ENCODE measurements around the gene RBM47.
"Not testable (repeated sequence)": the region's sequence is repeated elsewhere in the genome, so short reads cannot be mapped to it uniquely, and the experiment has no call there.

RBM47 gene

GRCh38 chr4:40481977-40482376 is 147.7 kb downstream of the RBM47 start:
- no peak for DNase-seq

GRCh38 chr4:40480291-40480690 is 149.4 kb downstream of the RBM47 start:
- DNase-seq, result no peak

GRCh38 chr4:40479378-40479777 is 150.3 kb downstream of the RBM47 start:
- no peak for DNase-seq

- DNase-seq, result no peak
These were observed 154.1 kb downstream of the RBM47 start for GRCh38 chr4:40475609-40476008.

GRCh38 chr4:40473578-40474388 is 155.9 kb downstream of the RBM47 start:
- no peak for DNase-seq

- no peak for DNase-seq
These were observed 157.7 kb downstream of the RBM47 start for GRCh38 chr4:40471923-40472322.

GRCh38 chr4:40466789-40467188 is 162.9 kb downstream of the RBM47 start:
- DNase-seq, result no peak

- DNase-seq, result peak; percentile 59
These were observed 167.3 kb downstream of the RBM47 start for GRCh38 chr4:40462326-40462725.

- DNase-seq, result peak; percentile 41
These were observed 167.8 kb downstream of the RBM47 start for GRCh38 chr4:40461879-40462278.

- DNase-seq, result no peak
These were observed 168.6 kb downstream of the RBM47 start for GRCh38 chr4:40461062-40461461.

GRCh38 chr4:40458683-40459082 is 171.0 kb downstream of the RBM47 start:
- no peak for DNase-seq

- DNase-seq, result no peak
These were observed 171.6 kb downstream of the RBM47 start for GRCh38 chr4:40458109-40458508.

GRCh38 chr4:40455340-40455902 is 174.2 kb downstream of the RBM47 start:
- no peak for DNase-seq

- no peak for DNase-seq
These were observed 174.8 kb downstream of the RBM47 start for GRCh38 chr4:40454816-40455215.

- no peak for DNase-seq
These were observed 175.8 kb downstream of the RBM47 start for GRCh38 chr4:40453912-40454311.

- no peak for DNase-seq
These were observed 180.8 kb downstream of the RBM47 start for GRCh38 chr4:40448875-40449274.

GRCh38 chr4:40446839-40447238 is 182.8 kb downstream of the RBM47 start:
- no peak for DNase-seq

- DNase-seq, result not testable (repeated sequence)
These were observed 183.4 kb downstream of the RBM47 start for GRCh38 chr4:40446261-40446750.

- DNase-seq, result no peak
These were observed 184.0 kb downstream of the RBM47 start for GRCh38 chr4:40445671-40446070.

GRCh38 chr4:40441430-40441829 is 188.2 kb downstream of the RBM47 start:
- no peak for DNase-seq

- DNase-seq, result no peak
These were observed 190.1 kb downstream of the RBM47 start for GRCh38 chr4:40439519-40439918.

GRCh38 chr4:40438384-40439026 is 191.2 kb downstream of the RBM47 start:
- no peak for DNase-seq

- no peak for DNase-seq
These were observed 191.8 kb downstream of the RBM47 start for GRCh38 chr4:40437741-40438383.

All from COR-L47 (cell line).